HUDEP-2 (cell line): Measurements from ENCODE around the gene SHROOM3.

ENCODE experiments used
- DNase-seq, 76 experiments: peaks; one replicate each; lab custom pipeline; 2025; ENCODE audit not compliant: unreplicated experiment in 76 of 76; lab: John Stamatoyannopoulos, UW

SHROOM3 gene

DNA sequence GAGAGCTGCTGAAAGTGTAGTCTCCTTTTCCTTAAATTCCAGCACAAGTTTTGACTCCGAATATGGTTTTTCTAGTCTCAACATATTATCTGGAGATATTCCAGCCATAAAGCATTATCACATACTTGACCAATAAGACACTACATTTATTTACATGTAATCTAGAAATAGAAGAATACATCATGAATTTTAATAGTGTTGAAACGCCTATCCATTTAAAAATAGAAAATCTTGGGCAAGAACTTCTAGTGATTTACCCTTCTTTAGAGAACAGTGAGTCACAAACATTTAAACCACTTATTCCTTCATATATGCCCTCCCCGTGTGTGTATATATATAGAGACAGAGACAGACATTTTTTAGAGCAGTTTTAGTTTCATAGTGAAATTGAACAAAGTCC lies 301.4 kb downstream of the SHROOM3 start:
- DNase-seq: no peak

DNA sequence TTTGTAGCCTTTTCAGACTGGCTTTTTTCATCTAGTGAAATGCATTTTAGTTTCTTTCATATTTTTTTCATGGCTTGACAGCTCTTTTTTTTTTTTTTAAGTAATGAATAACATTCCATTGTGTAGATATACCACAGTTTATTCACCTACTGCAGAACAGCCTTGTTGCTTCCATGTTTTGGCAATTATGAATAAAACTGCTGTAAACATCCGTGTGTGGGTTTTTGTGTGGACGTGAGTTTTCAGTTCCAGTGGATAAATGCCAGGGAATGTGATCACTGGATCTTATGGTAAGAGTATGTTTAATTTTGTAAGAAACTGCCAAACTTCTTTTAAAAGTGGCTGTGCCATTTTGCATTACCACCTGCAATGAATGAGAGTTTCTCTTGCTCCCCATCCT lies 302.2 kb downstream of the SHROOM3 start:
- DNase-seq: no peak

DNA sequence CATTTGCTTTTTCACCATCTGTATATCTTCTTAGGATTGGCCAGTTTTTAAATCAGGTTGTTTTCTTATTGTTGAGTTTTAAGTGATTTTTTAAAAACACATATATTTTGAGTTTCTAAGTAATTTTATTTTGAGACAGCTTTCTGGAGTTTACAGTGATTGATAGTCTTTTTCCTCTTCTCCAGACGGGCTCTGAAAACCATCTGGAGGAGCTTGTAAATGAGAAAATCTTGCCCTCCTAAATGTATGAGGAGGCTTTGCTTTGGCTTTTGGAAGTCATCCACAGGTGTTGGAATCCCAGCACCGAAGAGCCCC lies 302.7 kb downstream of the SHROOM3 start:
- DNase-seq: no peak

DNA sequence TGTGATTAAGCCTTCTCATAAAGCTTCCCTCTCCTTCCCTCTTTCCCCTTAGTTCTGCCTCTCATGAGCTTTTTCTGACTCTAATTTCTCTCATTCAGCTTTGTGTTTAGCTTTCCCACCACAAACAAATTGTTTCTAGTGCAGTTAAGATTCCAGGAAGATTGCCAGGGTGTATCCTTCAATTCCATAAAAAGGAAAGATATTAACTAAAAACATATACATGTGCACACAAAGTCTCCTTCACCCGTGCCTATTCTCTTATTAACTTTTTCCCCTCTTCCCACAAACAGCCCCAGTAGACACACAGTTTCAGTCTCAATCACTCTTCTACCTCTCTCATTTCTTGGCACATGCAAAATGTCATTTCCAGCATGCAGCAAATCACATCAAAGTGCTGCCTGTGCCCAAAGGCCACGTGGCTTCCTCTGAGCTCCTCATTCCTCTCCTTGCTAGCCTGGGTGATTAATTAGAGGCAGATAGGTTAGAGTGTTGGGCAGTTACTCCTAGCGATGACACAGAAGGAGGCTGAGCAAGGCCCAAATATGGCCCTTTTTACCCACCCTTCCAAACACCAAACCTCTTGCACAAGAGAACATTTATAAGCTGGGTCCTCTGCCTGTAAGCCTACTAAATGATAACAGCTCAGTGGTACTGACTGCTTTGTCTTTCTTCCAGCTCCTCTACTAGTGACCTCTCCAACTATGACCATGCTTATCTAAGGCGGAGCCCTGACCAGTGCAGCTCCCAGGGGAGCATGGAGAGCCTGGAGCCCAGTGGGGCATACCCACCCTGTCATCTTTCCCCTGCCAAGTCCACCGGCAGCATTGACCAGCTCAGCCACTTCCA lies 303.3 kb downstream of the SHROOM3 start:
- no peak for DNase-seq

DNA sequence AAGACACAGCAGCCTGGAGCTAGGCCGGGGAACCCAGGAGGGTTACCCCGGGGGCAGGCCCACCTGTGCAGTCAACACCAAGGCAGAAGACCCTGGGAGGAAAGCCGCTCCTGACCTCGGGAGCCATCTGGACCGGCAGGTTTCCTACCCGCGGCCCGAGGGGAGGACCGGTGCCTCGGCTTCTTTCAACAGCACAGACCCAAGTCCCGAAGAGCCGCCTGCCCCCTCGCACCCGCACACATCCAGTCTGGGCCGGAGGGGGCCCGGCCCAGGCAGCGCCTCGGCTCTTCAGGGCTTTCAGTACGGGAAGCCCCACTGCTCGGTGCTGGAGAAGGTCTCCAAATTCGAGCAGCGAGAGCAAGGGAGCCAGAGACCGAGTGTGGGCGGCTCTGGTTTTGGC lies 305.2 kb downstream of the SHROOM3 start:
- no peak for DNase-seq

DNA sequence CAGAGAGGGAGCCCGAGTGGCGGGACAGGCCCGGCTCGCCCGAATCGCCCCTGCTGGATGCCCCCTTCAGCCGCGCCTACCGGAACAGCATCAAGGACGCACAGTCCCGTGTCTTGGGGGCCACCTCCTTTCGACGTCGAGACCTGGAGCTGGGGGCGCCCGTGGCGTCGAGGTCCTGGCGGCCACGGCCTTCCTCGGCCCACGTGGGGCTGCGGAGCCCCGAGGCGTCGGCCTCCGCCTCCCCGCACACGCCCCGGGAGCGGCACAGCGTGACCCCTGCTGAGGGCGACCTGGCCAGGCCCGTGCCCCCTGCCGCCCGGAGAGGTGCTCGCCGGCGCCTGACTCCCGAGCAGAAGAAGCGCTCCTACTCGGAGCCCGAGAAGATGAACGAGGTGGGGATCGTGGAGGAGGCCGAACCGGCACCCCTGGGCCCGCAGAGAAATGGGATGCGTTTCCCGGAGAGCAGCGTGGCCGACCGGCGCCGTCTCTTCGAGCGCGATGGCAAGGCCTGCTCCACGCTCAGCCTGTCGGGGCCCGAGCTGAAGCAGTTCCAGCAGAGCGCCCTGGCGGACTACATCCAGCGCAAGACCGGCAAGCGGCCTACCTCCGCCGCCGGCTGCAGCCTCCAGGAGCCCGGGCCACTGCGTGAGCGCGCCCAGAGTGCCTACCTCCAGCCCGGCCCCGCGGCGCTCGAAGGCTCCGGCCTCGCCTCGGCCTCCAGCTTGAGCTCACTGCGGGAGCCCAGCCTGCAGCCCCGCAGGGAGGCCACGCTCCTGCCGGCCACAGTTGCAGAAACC lies 306.0 kb downstream of the SHROOM3 start:
- DNase-seq: no peak

DNA sequence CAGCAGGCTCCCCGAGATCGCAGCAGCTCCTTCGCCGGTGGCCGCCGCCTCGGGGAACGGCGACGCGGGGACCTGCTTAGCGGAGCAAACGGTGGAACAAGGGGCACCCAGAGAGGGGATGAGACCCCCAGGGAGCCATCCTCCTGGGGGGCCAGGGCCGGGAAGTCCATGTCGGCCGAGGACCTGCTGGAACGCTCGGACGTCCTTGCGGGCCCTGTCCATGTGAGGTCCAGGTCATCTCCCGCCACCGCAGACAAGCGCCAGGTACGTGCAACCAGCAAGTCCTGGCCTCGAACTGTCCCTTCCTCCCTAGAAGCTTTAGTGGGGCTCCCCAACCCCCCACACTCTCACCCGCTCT lies 306.6 kb downstream of the SHROOM3 start:
- DNase-seq: no peak

DNA sequence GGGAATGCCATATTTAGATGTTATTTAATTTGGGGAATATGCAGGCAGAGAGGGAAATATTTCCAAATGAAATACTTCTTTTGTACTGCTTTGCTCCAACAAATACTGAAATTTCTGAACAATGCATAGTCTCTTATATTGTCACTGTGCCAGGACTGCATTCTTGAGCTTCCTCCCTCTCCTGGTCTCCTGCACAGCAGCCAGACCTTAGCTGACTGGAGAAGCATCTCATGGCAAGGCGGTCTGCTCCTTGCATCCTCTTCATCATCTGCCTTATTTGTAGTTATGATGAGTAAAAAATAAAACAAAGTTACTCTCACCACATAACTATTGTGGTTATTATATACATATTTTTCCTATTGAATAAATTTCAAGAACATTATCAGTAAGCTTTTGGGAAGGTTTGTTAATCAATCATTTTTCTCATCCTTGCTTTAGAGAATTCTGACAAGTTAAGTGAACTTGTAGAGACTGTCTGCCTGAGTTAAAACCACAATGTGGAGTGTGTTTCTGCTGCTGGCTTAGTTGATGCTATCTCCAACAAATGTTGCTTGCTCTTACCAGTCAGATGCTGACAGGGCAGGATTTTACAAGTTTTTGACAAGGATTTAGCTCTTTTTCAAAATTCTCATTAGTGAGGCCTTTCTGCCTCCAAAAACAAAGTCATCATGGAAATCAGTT lies 309.4 kb downstream of the SHROOM3 start:
- no peak for DNase-seq

DNA sequence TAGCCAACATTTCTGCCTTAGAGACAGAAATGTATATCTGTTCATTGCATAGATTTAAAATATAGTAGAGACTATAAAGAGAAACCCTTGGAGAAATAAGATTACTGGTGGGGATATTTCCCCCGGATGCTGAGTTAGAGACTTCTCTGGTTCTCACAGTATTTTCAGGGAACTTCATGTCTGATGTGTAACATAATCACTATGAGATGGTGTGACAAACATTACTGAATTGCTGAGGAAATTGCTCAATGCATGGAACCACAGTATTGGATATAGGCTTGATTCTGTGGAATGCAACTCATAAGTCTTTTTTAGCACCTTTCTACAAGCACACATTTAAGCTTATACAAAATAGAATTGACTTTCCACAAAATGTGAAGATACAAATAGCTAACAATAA lies 310.2 kb downstream of the SHROOM3 start:
- no peak for DNase-seq

DNA sequence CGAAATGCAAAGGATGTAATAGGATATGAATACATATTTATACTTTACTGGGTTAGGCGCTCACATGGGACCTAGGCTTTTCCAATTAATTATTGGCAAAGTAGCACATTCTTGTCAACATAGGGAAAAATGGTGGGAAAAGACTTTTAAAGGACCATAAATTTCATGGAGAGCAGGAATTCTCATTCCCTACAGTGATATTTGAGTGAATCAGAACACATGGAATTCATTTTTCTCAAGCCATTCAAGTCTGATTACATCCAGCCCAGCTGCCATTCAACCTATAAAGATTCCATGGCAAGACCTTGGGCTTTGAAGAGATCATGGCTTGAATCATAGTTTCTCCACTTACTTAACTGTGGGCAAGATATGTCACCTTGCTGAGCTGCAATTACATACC lies 312.5 kb downstream of the SHROOM3 start:
- no peak for DNase-seq

DNA sequence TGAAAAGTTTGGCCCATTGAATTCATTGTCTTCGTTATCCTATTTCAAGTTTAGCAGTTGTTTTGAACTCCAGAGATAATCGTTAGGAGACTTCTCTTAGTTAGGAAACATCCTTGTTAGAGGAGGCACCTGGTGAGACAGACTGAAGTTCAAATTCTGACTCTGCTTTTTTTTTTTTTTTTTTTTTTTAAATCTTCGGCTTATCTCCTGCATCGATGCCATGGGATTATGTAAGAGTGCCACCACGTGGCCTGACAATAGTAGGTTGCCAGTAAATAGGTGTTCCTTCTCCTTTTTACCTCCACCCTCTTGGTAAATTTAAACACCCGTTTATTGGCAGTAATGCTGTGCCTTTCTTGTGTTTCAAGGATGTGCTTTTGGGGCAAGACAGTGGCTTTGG lies 313.6 kb downstream of the SHROOM3 start:
- DNase-seq: peak in 21 of 76 experiments; percentile 1 to 36 (median 7)

DNA sequence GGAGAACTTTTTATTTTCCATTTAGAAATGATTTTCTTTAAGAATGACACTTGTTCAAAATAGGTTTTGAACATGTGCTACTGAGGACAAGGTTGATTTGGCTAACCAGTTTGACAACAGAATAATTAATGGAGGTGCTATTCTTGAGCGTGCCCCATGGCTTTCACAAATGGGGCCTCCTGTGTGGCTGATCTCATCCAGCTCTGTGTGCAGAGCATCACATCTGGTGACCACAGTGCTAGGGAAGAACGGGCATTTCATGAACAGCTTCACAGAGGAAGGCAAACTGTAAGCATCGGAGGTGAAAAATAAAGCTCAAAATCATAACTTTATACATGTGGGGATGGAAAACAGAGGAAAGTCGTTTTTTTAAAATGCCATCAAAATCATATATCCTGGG lies 314.3 kb downstream of the SHROOM3 start:
- no peak for DNase-seq

DNA sequence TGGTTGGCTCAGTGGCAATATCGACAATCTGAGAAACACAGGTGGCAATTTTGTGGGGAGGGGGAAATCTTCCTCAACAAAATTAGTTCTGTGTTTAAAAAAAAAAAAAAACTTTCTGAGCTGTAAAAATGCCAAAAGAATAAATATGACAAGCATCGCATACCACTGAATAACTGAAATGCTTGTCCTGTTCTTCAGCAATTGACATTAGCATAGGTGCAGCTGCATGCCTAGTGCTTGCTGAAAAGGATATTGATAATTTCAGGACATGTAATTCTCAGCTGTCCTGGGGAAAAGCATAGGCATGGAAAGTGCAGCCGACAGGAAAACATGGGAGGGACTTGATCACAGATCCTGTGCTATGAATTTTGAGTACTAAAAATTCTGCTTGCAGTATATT lies 315.7 kb downstream of the SHROOM3 start:
- DNase-seq: no peak

DNA sequence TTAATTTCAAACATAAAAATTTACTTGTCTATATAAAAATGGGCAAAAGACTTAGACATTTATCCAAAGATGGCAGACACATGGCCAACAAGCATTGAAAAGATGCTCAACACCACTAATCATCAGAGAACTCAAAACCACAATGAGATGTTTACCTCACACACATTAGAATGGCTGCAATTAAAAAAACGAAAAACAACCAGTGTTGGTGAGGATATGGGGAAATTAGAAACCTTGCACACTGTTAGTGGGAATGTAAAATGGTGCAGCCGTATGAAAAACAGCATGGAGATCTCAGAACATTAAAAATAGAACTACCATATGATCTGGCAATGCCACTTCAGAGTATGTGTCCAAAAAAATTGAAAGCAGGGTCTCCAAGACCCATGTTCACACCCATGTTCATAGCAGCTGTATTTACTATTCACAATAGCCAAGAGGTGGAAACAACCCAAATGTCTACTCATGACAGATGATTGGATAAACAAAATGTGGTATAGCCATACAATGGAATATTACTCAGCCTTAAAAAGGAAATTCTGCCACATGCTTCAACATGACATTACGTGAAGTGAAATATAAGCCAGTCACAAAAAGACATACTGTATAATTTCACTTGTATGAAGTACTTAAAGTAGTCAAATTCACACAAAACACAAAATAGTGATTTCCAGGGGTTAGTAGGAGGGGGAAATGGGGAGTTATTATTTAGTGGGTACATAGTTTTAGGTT lies 316.7 kb downstream of the SHROOM3 start:
- no peak for DNase-seq

DNA sequence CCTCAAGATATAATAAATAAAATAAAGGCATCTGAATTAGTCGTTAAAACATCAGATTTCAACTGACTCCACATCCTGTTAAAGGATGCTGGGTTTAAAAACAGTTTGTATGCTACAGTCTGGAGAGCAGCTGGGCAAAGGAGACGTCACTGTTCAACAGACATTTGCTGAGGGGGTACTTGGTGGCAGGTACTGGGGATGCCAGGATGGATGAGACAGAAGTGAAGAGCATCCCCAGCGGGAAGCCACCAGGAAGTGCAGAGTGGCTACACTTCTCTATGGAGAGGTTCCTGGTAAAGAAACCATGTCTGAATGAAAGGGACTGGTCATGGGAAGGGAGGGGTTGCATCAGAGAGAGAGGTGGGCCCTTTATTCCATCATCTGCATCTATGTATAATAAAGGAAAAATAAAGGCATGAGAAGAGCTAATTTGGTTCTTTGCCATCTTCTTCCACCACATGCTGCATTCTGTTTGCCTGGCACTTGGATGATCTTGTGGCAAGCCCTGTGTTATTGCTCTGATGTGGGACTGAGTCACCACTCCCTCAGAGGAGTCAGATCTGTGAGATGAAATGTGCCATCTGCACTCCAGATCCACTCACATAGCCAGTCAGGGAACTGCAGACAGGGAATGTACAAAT lies 318.0 kb downstream of the SHROOM3 start:
- DNase-seq: no peak

DNA sequence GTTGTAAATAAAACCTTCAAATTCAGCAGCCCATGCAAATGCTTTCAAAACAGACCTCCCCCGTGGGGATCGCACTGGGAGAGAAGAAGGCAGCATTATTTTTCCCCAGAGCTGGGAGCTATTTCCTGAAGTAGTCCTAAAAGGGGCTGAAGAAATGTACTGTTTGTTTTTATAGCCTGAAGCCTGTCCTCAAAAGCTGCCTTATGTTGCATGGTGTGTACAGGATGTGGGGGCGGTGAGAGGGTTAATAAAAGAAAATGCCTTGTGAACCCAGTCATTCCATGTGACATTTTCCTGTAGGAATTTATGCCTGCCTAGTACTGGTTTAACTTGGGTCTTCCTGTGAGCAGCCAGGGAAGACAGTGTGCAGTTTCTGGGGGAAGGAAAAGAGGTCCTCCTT lies 318.8 kb downstream of the SHROOM3 start:
- no peak for DNase-seq

DNA sequence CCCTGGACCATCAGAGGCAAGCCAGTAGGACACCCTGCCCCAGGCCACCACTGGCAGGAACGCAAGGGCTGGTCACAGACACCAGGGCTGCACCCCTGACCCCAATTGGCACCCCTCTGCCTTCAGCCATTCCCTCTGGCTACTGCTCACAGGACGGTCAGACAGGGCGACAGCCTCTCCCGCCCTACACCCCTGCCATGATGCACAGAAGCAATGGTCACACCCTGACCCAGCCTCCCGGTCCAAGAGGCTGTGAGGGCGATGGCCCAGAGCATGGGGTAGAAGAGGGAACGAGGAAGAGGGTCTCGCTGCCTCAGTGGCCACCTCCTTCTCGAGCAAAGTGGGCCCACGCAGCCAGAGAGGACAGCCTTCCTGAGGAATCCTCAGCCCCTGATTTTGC lies 319.4 kb downstream of the SHROOM3 start:
- no peak for DNase-seq

DNA sequence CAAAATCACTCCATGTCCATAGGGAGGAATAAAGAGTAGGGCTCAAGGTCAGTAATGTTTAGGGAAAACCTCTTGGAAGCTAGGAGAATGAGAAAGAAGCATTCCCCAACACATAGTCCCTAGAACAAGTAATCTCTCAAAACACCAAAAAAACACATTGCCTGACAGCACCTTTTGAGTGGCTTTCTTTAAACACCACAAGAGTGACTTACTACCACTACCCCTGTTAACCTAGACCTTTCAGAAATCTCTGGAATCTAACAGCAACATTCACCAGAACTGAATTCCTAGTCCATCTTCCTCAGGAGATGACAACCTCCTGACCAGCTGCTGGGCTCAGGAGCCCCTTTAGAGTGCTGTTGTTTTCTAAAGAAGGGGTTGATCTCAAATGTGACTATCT lies 320.7 kb downstream of the SHROOM3 start:
- DNase-seq: no peak

DNA sequence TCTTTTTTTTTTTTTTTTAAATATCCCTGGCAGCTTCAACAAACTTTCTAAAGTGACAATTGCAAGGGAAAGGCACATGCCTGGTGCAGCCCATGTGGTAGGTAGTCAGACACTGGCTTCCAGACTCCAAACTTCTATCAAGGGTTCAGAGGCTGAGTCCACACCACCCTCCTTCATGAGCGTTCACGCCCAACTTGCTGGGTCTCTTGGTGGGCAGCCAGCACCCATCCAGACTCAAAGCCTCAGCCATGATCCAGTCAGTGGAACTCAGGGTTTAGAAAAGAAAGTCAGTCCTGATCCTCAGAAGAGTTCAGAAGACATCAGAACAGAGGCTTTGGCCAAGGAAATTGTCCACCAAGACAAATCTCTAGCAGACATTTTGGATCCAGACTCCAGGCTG lies 321.4 kb downstream of the SHROOM3 start:
- DNase-seq: no peak

DNA sequence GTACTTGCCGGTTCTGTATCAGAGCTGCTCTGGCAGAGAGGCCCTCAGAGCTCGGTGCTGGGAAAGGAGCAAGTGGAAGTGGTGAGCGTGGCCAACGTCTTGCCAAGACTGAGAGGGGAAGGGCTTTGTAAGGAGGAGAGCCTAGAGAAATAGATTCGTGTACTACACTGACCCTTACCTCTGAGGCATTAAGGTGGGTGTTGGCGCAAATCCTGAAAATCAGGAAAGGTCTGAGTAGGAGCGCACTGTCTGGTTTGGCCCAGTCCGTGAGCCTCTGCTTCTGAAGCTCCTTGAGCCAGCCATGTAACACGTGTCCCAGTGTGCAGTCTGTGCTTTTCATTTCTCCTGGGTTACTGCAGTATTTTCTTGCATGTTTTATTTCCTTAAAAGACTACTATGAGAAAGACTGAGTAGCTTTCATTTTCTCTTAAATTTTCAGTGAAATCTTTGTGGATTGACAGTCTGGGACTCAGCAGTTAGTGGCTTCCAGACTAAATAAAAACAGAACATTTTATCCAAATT lies 322.4 kb downstream of the SHROOM3 start:
- DNase-seq: no peak
